GM19397 (cell line): Measurements from ENCODE around the gene SNX15.

ENCODE experiments used
- ATAC-seq: cut with Tn5 transposase; IDR thresholded peaks from one replicate; pipeline ENCODE4 v1.9.1; 2021; ENCODE audit warnings: mild to moderate bottlenecking, moderate library complexity; ENCODE audit not compliant: unreplicated experiment

Gene SNX15

GRCh38 chr11:65083134-65083833 is 56.0 kb downstream of the SNX15 start:
- no peak for ATAC-seq

GRCh38 chr11:65083834-65084597 is 56.8 kb downstream of the SNX15 start, which contains the start of the genes CDCA5 and ZFPL1:
CDCA5 (minus strand) TSS chr11:65084040; CDS start chr11:65083978, 62 bp downstream.
ZFPL1 (plus strand) TSS chr11:65084222; CDS start chr11:65084699, 477 bp downstream.
- peak; percentile 76 for ATAC-seq

GRCh38 chr11:65084598-65085375 is 57.5 kb downstream of the SNX15 start:
- ATAC-seq, result no peak

- no peak for ATAC-seq
These were observed 58.2 kb downstream of the SNX15 start for GRCh38 chr11:65085446-65085845.

GRCh38 chr11:65086809-65087208 is 59.6 kb downstream of the SNX15 start:
- ATAC-seq, result no peak

- ATAC-seq, result no peak
These were observed 60.0 kb downstream of the SNX15 start for GRCh38 chr11:65087216-65087615.

- no peak for ATAC-seq
These were observed 60.6 kb downstream of the SNX15 start for GRCh38 chr11:65087827-65088226.

- no peak for ATAC-seq
These were observed 62.4 kb downstream of the SNX15 start for GRCh38 chr11:65089621-65090020.
